ENCODE data around the gene CIDEC. TPM values are rescaled to one million over a fixed set of nuclear protein-coding genes. Genes with fewer than 3 reads are reported as not detected.

The CIDEC gene
- total and polyA plus RNA-seq, 9 of the 15 experiments (the other 6 are each of a cell fraction or from before 2014, with no cell fraction given), result not detected

- TF ChIP-seq JUN (IDR thresholded peaks at IDR 0.05; ENCODE audit: borderline replicate concordance, low read depth, low read length), result 0 out of 2 replicates have a peak, but pooled peaks have one; percentile 4
- no peak for TF ChIP-seq JUN (CRISPR knock-in tag; IDR thresholded peaks at IDR 0.05; ENCODE audit: borderline replicate concordance)
- peak; percentile 27; the same call in 1 of the 2 replicates for TF ChIP-seq EP300 (IDR thresholded peaks at IDR 0.05; ENCODE audit: low read length)
- TF ChIP-seq HDAC2 (IDR thresholded peaks at IDR 0.05), result peak; percentile 25; the same call in 1 of the 2 replicates
- TF ChIP-seq ZNF76 (CRISPR knock-in tag; IDR thresholded peaks at IDR 0.05; ENCODE audit: borderline replicate concordance), result no peak
- TF ChIP-seq CHCHD3 (CRISPR knock-in tag; IDR thresholded peaks at IDR 0.05), result no peak
- peak; percentile 75; the same call in 1 of the 2 replicates for TF ChIP-seq SMARCE1 (IDR thresholded peaks at IDR 0.05)
- no peak for TF ChIP-seq ERF (CRISPR knock-in tag; IDR thresholded peaks at IDR 0.05)
- TF ChIP-seq ARNT (IDR thresholded peaks at IDR 0.05), result no peak
- TF ChIP-seq PPARD (CRISPR knock-in tag; IDR thresholded peaks at IDR 0.05), result no peak
- TF ChIP-seq, protein P1, sequence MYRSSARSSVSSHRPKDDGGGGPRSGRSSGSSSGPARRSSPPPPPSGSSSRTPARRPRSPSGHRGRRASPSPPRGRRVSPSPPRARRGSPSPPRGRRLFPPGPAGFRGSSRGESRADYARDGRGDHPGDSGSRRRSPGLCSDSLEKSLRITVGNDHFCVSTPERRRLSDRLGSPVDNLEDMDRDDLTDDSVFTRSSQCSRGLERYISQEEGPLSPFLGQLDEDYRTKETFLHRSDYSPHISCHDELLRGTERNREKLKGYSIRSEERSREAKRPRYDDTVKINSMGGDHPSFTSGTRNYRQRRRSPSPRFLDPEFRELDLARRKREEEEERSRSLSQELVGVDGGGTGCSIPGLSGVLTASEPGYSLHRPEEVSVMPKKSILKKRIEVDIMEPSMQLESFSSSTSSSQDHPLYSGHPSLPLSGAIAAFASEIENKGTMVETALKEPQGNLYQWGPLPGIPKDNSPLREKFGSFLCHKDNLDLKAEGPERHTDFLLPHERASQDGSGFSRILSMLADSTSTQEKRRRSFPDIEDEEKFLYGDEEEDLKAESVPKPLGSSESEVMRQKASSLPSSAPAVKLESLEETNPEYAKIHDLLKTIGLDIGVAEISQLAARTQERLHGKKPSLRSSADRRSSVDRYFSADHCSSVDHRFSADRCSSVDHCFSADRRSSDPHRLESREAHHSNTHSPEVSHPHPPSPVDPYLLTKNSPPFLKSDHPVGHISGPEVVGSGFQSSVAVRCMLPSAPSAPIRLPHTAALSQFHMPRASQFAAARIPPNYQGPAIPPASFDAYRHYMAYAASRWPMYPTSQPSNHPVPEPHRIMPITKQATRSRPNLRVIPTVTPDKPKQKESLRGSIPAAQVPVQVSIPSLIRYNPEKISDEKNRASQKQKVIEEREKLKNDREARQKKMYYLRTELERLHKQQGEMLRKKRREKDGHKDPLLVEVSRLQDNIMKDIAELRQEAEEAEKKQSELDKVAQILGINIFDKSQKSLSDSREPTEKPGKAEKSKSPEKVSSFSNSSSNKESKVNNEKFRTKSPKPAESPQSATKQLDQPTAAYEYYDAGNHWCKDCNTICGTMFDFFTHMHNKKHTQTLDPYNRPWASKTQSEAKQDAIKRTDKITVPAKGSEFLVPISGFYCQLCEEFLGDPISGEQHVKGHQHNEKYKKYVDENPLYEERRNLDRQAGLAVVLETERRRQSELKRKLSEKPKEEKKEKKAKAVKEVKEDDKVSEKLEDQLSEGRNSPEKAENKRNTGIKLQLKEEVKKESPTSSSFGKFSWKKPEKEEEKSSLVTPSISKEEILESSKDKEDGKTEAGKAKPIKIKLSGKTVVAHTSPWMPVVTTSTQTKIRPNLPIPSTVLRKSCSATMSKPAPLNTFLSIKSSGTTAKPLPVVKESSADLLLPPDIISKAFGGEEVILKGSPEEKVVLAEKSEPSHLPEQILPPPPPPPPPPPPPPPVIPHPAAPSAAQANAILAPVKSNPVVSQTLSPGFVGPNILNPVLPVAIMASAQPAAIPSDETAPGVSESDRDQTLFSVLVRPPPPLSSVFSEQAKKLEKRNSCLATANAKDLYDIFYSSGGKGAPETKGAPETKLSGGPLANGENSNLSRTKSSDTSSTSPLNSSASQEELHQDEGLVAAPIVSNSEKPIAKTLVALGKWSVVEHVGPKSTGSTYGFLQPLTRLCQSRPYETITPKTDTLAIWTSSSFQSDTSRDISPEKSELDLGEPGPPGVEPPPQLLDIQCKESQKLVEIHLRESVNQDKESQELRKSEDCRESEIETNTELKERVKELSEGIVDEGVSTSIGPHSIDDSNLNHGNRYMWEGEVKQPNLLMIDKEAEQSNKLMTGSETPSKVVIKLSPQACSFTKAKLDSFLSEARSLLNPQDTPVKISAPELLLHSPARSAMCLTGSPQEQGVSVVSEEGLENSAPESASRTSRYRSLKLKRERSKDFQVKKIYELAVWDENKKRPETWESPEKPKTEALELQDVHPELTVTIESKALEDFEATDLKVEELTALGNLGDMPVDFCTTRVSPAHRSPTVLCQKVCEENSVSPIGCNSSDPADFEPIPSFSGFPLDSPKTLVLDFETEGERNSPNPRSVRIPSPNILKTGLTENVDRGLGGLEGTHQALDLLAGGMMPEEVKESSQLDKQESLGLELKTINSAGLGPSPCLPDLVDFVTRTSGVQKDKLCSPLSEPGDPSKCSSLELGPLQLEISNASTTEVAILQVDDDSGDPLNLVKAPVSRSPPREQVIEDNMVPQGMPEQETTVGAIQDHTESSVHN (IDR thresholded peaks at IDR 0.05; ENCODE audit: borderline replicate concordance in 1 of 2, low read depth in 1 of 2), result peak in 1 of 2 experiments; percentile 26; a peak in 1 of 4 replicates
- TF ChIP-seq NCOA2 (IDR thresholded peaks at IDR 0.05; ENCODE audit: partially characterized antibody in 2 of 2), result no peak
- peak; percentile 27 to 39; a peak in 1 of 4 replicates for TF ChIP-seq FOXK2 (conservative IDR thresholded peaks at IDR 0.05 in 1 of 2, IDR thresholded peaks at IDR 0.05 in 1 of 2; ENCODE audit: low read depth in 2 of 2)
- TF ChIP-seq KLF6 (CRISPR knock-in tag; IDR thresholded peaks at IDR 0.05; ENCODE audit: borderline replicate concordance), result no peak
- no peak for TF ChIP-seq SRSF7 (optimal IDR thresholded peaks at IDR 0.05; ENCODE audit: low read depth, low read length)
- TF ChIP-seq RAD51 (IDR thresholded peaks at IDR 0.05; ENCODE audit: borderline replicate concordance, low read depth), result no peak
- TF ChIP-seq, protein P2, sequence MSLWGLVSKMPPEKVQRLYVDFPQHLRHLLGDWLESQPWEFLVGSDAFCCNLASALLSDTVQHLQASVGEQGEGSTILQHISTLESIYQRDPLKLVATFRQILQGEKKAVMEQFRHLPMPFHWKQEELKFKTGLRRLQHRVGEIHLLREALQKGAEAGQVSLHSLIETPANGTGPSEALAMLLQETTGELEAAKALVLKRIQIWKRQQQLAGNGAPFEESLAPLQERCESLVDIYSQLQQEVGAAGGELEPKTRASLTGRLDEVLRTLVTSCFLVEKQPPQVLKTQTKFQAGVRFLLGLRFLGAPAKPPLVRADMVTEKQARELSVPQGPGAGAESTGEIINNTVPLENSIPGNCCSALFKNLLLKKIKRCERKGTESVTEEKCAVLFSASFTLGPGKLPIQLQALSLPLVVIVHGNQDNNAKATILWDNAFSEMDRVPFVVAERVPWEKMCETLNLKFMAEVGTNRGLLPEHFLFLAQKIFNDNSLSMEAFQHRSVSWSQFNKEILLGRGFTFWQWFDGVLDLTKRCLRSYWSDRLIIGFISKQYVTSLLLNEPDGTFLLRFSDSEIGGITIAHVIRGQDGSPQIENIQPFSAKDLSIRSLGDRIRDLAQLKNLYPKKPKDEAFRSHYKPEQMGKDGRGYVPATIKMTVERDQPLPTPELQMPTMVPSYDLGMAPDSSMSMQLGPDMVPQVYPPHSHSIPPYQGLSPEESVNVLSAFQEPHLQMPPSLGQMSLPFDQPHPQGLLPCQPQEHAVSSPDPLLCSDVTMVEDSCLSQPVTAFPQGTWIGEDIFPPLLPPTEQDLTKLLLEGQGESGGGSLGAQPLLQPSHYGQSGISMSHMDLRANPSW (CRISPR knock-in tag; IDR thresholded peaks at IDR 0.05), result no peak
- TF ChIP-seq GTF2E2 (tag; IDR thresholded peaks at IDR 0.05), result no peak
Observed at GRCh38 chr3:9912294-9912935, 32.4 kb upstream of the CIDEC start (continued).
